HG03066 (cell line): Measurements from ENCODE around the gene POGLUT3.

ENCODE experiments used
- ATAC-seq: cut with Tn5 transposase; IDR thresholded peaks from one replicate; pipeline ENCODE4 v1.9.1; 2021; ENCODE audit warnings: low read depth; ENCODE audit not compliant: unreplicated experiment

Gene POGLUT3

GRCh38 chr11:108501396-108501795, 3.2 kb upstream of the POGLUT3 start:
- no peak for ATAC-seq

DNA sequence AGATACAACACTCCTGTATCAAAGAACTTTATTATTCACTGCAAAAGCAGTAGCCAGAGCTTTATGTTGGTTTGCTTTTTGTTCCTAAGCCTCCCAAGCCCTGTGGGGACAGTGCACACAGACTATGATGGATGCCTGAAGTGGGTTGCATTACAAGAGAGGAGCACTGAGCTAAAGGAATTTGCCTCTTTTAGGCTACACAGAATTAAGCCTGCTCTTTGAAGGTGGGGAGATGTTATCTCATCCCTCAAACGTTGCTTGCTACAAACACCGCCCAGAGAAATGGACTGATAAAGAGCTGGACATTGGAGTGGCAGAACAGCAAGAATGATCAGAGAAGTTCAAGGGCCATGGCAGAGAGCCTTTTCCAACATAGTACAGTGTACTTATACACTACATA, 2.5 kb upstream of the POGLUT3 start:
- no peak for ATAC-seq

- no peak for ATAC-seq
These were observed 2.0 kb upstream of the POGLUT3 start for GRCh38 chr11:108500169-108500568.

GRCh38 chr11:108498816-108499408, 728 bp upstream of the POGLUT3 start:
- no peak for ATAC-seq

GRCh38 chr11:108497317-108498045, 703 bp downstream of the POGLUT3 start:
- peak; percentile 57 for ATAC-seq

DNA sequence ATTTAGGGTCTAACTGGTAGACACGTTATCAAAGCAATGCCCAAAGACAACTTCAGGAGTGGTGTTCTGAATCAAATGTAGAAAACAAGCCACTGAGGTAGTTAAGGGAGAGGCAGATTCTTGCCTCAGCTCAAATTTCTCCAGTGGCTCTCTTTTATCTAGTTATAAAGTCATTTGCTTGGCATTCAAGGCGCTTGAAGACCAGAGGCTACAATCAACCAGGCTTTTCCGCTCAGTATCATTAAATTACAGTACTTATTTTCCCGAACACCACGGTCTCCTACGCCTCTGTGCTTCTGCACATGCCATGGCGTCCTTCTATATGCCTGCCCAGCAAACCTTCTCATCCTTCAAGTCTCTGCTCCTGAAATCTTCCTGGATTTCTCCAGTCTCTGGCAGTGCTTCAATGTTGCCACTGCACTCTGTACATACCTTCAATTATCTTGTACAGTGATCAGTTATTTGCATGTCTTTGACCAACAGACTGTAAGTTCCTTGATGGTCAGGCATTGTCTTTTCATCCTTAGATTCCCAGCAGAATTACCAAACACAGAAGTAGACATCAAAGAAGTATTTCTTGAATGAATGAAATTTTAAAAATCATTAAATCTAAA, 1.4 kb downstream of the POGLUT3 start:
- ATAC-seq: no peak

DNA sequence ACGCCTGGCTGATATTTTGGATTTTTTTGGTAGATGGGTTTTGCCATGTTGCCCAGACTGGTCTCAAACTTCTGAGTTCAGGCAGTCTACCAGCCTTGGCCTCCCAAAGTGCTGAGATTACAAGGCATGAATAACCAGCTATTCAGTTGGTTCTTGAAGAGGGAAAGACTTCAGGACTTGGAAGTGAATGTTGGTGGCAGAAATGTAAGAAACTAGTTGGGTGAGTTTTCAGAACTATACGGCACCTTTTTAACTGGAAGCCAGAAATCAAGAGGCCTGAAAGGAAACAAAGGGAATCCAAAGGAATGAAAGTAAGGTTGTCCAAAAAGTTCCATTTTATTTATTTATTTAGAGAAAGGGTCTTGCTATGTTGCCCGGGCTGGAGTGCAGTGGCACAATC, 2.9 kb downstream of the POGLUT3 start:
- no peak for ATAC-seq

DNA sequence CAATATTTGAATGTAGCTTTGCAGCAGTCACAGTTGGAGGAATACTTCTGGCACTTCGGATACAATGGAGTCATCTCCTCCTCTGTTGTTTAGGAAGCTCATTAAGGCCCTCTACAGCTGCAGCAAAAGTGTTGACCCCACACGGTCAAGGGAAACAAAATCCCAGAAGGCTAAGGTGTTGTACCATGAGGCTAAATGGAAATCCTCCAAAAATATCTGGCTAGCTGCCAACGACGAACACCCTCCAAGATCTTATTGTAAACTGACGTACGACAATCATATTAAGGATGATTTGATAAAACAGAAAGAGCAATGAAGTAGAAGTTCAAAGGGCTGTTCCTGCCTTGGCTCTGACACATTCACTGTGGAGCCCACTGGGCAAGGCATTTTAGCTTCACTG, 4.0 kb downstream of the POGLUT3 start:
- no peak for ATAC-seq

DNA sequence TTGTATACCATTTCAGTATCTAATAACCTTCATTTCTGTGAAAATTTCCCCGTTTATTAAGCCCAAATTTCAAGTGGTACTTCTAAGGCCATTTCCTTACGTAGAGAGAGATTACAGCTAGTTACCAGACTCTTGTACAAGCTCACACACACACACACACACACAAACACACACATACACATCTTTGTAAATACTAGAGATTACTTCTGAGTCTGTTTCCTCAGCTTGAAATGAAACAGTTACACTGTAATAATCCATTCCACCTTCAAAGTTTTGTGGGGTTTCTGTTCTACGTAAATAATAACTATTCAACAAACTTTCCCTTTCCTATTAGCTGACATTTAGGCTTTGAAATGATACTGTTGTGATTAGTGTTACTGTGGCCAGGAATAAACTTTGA, 6.2 kb downstream of the POGLUT3 start:
- no peak for ATAC-seq

DNA sequence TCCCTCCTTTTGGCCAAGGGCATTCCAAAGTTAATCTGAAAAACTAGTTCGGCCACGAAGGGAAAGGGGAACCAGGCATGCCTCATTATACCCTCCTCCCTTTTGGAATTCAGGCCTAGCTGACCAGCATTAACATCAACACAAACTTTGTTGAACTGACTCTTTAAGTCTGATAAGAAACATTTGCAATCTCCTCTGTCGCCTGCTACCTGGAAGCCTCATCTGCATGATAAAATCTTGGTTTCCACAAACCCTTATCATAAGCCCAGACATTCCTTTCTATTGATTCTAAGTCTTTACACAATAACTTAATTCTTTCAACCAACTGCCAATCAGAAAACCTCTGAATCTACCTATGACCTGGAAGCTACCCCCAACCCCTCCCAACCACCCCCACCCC, 11.4 kb downstream of the POGLUT3 start:
- no peak for ATAC-seq

DNA sequence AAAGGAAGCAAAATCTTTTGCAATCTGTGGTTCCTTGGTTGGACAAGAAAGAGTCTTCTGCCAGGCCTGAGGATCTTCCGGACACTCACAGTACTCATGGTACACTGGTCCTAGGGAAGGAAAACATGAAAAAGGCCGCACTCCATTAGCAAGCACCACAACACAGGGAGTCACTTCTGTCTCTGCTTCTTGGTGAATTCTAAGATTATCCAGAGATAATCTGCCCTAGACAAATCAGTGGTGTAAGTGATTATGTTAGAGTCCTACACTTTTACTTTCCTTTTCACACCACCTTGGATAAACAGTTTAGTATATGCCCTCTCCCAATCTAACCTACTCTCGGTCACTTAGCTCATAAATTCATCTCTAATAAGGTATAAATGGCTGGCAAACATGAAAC, 11.9 kb downstream of the POGLUT3 start:
- no peak for ATAC-seq

GRCh38 chr11:108483163-108483562, 15.0 kb downstream of the POGLUT3 start:
- ATAC-seq: no peak

DNA sequence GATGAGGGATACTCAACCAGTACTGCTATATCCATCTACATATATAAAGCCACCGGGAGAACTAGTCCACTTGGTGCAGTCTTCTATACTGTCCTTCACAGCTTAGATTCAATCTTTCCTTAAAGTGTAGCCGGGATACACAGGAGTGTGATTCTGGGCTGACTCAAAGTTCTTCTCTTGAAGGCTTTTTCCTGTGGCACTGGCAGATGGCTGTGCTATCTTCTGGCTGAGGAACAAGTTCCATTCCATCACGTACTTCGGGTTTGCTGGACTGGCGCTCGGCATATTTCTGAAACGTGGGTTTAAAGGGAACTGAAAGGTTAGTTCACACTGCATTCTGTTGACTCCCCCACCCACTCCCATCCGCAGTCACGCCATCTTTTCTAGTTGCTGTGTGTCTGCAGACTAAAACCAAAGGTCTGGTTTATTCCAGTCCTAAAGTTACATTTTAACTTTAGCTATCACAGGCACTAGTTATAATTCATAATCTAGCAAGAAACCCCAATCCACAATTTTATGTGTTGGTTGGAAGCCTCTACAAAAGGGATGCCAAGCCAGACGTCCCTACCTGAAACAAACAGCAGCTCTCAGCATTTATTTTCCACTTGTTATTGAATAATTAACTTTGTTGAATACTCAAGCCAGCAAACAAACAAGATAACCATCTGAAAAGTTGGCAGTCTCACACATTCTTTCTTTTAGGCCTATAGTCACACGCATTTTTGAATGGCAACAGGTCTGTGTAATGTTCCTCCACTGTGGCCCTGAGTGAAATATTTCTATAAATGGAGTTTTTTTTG, 23.3 kb downstream of the POGLUT3 start:
- no peak for ATAC-seq

DNA sequence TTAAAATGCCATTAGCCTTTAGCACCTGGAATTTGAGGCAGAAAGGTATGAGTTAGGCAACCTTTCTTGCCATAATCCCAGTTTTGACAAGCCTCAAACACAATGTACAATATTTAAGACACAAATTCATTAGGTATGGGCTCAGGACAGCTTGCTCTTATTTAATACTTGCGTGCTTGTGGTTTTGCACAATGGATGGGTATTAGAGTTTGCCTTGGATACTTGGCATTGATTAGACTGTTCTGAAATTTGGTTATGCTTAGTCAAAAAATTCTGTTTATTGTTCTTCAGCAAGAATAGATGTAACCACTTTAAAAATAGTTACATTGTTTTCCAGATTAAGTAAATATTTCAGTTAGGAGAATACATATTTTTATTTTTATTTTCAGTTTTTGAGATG, 25.5 kb downstream of the POGLUT3 start:
- no peak for ATAC-seq

DNA sequence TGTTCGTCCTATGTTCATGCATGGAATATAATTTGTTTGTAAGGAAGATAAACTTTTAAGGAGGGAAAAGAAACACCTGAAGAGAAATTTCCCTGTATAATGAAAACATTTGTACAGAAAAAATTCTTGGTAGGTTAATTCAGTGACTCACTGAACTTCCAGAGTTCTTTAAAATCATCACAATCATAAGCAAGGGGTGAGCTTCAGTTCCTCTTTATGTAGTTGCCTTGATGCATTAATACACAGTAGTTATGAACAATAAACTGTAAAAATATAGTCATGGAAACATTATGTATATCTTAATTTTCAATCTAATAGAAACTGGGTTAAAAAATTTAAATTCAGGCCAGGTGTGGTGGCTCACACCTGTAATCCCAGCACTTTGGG, 29.7 kb downstream of the POGLUT3 start:
- no peak for ATAC-seq

- ATAC-seq: peak; percentile 99
These were observed 30.9 kb downstream of the POGLUT3 start, which contains the start of gene C11orf65 for GRCh38 chr11:108467091-108467823. C11orf65 (minus strand) TSS chr11:108467529; CDS start chr11:108461559, 5,970 bp downstream.

DNA sequence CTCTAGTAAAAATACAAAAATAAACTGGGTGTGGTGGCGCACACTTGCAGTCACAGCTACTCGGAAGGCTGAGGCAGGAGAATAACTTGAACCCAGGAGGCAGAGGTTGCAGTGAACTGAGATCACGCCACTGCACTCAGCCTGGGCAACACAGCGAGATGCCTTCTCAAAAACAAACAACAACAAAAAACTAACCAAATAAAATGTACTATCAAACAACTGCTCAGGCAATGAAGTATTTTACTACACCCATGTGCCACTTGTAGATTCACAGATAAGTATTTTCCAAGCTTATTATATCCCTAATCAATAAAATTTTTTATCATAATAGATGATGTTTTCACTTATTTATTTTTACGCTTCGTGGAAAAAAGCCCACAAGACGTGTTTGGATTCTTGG, 31.8 kb downstream of the POGLUT3 start:
- no peak for ATAC-seq

DNA sequence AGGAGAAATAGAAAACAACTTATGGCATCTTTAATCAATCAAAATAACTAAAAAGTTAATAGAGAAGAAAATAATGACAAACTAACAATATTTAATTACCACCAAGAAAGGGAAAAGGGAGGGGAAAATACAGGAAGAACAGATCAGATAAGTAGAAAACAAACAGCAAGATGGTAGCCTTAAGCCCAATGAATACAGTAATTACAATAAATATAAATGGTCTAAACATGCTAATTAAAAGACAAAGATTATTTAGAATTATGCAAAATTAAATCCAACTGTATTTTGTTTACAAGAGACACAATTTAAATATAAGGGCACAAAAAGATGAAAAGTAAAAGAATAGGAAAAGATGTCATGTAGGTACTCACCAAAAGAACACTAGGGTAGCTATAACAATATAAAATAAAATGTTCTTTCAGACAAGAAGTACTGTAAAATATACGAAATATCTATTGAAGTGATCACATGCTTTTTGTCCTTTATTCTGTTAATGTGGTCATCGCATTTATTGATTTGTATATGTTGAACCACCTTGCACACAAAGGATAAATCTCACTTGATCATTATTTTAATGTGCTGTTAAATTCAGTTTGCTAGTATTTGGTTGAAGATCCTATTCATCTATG, 44.9 kb downstream of the POGLUT3 start:
- no peak for ATAC-seq
